ENCODE measurements around the gene ACOT8.

- TF ChIP-seq POLR2A (IDR thresholded peaks at IDR 0.05) (no peak), CTCF (IDR thresholded peaks at IDR 0.05) (no peak)
Measured at GRCh38 chr20:45796337-45797065, 60.7 kb downstream of the ACOT8 start.
